H54 (cell line): ENCODE results near the gene CSAD.

ENCODE experiments used
- DNase-seq: peaks from one replicate; pipeline ENCODE4 v3.0.0; 2011; ENCODE audit warnings: low spot score, mixed read lengths; ENCODE audit not compliant: insufficient read length
- FAIRE-seq: peaks from 3 replicates; lab custom pipeline; 2011; peaks lifted over from hg19 to GRCh38; lab: Jason Lieb, UNC
- POLR2A ChIP-seq: IDR thresholded peaks from 2 replicates; pipeline ENCODE4 v1.6.1; 2011; ENCODE audit warnings: low read depth, mild to moderate bottlenecking, low read length

CSAD gene

DNA sequence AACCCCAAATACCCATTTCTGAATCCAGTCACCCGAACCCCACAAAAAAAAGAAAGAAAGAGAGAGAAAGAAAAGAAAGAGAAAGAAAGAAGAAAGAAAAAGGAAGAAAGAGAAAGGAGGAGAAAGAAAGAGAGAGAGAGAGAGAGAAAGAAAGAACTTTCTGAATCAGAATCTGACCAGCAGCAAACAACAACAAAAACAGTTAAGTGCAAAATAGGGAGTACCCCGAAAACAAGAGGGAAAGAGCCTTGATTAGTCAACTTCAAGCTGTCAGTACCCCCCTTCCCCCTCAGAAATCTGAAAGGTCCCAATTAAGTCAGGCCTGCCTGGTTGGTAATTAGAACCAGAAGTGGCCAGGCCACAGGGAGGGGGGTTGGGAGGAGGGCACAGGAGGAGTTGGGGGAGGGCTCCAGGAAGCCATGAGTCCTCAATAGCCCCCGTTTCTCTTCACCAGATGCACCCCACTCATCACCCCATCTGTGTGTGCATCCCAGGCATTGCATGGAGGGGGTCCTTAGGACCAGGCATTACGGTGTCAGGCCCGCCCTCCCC, 41.5 kb upstream of the CSAD start:
- FAIRE-seq (no peak), DNase-seq (no peak)
- TF ChIP-seq POLR2A = no peak

DNA sequence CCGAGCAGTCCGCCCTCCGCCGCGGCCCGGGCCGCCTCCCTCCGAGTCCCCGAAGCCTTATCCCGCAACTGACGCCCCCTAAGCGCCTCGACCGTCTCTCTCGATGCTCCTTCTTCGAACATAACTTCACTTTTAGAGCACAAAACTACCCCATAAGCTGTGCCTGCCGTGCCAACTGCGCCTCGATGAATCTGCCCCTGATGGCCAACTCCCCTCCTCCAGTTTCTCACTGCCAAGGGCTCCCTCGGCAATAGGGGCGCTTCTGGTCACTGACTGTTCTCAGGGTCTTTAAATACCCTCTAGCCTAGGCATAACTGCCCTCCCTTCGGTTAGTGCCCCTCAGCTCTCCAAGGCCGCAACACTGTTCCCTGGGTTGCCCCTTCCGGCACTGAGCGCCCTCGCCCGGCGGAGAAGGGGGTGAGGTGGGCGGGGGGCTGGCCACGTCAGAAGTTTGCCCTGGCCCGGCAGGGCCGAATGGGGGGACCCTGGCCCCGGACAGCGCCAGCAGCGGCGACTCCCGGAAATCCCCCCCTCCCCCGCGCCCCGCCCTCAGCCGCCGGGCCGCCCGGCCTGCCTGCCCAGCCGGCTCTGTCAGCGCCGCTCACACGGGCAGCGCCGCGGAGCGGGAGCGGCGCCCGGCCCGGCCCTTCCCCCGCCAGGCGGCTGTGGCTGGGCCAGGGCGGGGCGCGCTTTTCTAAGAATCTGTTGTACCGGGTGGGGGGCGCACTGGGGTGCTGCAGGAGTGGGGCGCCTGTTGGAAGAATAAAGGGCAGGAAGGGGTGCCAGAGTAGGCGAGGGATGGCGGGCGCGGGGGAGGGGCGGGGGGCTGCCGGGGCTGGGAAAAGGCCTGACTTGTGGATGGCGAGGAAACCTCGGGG, 40.7 kb upstream of the CSAD start:
- FAIRE-seq = no peak
- TF ChIP-seq POLR2A = peak; percentile 61
- DNase-seq = peak; percentile 64

DNA sequence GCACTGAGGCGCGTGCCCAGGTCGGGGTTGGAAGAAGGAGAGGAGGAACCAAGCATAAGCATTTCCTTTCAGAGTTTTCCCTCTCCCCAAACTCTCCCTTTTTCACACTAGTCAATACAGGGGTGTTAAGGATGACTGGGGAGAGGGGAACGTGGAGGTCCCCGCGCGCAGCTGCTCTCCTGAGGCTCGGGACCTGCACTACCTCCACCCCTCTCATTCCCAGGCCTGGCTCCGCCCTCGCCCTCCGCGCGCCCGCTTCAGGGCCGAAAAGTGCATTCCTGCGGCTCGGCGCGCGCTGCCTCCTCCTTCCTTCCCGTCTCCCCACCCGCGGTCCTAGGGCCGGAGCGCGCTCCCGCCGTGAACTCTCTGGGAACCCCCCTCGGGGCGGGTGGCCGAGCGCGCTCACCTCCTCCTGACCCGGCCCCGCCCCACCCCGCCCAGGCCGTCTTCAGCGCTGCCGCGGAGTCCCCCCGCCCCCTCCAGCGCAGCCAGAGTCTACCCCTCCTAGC, 40.0 kb upstream of the CSAD start:
- FAIRE-seq = no peak
- TF ChIP-seq POLR2A = no peak

DNA sequence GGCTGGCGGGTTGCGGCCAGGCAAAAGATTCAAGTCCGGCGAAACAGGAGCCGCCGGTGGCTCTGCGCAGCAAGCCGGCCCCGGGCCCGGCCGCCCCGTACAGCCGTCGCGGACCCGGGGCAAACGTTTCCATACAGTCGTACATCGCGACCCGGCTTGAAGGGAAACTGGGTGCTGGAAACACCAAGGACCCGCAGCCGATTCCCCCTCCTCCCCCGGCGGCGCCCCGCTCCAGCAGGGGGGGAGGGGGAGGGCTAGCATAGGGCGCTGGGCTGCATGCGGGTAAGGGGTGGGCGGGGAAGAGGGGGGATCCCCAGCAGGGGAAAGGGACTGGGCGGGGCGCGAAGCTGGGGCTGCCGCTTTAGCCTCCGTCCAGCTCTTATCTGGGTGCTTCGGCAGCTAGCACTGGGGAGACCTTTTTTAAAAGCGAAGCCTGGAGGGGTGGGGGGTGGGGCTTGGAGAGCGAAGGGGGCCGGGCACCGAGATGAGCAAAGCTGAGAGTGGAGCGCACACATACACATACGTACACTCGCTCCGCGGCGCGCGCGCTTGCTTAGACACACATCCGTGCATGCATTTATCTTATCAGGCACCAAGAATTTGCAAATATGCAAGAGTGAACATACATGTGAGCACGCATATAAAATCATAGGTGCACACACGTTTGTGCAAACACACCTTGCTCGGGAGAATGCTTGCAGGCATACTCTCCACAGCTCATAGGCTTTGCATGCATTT, 39.4 kb upstream of the CSAD start:
- TF ChIP-seq POLR2A = no peak
- FAIRE-seq = no peak
- peak; percentile 78 for DNase-seq

More for the DNA sequence above, 40.0 kb upstream of the CSAD start:
- peak; percentile 98 for DNase-seq

DNA sequence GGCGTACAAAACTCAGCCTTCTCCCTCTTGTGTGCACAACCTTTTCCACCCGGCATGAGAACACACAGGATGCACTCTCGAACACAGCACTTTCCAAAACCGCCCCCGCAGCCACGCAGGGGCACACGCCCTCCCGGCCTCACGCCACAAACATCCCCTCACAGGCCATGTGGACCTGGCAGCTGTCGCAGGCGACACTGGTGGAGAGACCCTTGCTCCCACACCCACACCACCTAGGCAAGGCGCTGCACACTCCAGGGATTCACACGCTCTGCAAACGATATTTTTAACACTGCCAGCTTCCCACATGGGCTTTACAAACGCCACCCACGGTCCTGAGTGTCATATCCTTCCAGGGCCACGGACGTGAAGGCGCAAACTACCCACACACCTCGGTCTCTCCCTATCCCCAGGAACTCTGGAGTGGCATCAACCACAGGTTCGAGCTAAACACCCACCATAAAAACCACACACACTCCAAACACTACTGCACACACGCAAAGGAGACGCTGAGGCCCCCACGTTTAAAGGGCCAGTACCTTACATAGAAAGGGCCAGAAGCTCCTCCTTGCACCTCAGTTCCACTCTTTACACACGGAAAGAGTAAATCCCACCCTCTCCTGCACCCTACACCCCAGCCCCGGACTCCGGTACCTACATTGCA, 38.7 kb upstream of the CSAD start:
- DNase-seq (no peak), FAIRE-seq (no peak)
- no peak for TF ChIP-seq POLR2A

DNA sequence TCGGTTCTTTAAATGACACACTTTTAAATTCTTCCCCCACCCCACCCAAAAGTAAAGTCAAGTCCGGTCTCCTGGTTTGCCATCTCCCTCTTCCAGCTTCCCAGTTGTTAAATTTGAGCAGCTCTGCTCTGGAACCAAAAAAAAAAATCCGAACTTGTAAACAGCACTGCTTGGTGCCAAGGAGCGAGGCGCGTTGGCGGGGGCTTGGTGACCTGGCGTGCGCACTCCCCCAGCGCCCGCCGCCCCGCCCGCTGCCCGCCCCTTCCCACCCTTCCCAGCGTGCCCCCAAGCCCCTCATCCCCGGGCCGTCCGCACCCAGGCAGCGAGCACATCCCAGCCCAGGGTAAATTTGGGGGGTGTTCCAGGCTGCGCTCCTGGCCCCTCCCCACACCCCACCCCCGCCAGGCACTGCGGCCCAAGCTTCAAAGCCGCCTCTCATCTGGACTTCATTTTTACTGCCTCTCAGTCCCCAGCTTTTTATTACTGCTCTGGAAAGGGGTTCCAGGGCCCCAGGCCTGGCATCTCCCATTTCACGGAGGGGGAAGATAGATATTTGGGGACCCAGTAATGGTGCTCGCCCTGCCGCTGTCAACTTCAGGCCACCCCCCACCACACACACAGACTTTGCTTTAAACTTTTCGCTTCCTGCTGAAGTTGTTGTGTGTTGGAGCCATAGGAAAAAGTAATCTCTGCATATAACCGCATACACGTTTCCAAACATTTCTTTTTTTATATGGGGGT, 38.0 kb upstream of the CSAD start:
- TF ChIP-seq POLR2A = no peak
- FAIRE-seq = no peak
- DNase-seq = no peak

DNA sequence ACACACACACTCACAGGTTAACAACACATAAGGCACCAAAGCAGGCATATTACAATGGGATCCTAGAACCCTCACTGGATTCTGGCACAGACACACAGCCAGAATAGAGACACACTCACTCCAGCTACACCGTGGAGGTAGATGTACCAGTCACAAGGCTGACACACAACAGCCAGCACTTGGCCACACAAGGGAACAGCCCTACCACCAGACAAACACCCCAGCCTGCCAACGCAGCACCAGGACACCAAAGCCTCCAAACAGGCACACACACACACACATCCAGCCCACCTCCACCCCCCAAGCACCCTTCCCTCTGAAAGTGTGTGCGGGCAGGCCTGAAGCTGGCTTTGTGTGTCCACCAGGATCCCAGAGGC, 37.2 kb upstream of the CSAD start:
- TF ChIP-seq POLR2A = no peak
- FAIRE-seq (no peak), DNase-seq (no peak)

DNA sequence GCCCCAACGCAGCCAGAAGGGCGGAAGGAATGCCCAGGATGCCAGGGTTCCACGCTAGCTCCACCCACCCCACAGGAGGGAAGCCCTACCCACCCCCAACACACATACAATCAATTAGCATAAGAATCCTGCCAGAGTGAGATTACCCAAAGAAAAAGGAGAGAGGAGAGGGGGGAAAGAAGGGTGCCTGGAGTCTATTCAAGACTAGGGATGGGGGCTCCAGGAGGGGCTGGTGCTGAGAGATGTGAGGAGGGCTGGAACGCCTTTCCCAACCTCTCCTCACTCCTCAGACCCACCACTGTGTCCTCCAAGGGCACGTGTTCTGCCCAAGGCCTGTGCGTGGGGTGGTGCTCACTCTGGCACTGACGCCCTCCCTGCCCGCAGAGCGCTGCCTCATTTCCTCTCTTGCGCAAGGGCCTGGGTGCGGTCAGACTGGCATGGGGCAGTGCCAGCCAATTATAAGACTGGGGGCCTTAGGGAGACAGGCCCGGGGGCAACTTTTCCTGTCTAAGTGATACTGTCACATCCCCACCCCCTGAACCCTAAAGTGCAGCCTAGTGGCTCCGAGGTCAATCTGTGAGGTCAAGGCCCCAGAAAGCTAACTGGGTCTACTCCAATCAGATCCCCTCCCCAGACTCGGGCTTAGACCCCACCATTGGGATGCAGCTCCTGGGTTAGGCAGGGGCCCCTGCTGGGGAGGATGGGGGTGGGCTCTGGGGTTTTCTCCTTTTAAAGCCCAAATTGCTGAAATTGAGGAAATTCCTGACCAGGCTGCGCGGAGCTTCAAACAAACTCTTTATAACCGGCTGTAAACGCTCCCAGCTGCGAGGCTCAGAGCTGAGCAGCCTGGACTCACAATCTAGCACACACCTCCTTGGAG, 36.6 kb upstream of the CSAD start:
- TF ChIP-seq POLR2A = no peak
- FAIRE-seq (no peak), DNase-seq (no peak)

DNA sequence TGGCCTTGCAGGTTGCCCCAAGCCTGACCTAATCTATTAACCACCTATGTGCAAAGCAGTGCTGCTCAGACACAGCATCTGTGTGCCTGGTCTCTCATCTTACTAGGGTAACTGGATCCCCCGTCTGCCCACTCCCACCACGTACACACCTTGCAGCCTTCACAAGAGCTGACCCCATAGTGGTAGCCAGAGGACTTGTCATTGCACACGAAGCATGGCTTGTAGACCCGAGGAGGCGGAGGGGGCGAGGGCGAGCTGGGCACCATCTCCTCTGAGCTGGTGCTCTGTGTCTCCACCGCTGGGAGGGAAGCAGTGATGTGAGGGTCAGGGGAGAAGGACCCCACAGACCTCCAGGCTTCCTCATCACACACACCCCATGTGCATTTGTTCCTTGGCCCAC, 34.8 kb upstream of the CSAD start:
- TF ChIP-seq POLR2A = no peak
- DNase-seq = no peak
- no peak for FAIRE-seq

DNA sequence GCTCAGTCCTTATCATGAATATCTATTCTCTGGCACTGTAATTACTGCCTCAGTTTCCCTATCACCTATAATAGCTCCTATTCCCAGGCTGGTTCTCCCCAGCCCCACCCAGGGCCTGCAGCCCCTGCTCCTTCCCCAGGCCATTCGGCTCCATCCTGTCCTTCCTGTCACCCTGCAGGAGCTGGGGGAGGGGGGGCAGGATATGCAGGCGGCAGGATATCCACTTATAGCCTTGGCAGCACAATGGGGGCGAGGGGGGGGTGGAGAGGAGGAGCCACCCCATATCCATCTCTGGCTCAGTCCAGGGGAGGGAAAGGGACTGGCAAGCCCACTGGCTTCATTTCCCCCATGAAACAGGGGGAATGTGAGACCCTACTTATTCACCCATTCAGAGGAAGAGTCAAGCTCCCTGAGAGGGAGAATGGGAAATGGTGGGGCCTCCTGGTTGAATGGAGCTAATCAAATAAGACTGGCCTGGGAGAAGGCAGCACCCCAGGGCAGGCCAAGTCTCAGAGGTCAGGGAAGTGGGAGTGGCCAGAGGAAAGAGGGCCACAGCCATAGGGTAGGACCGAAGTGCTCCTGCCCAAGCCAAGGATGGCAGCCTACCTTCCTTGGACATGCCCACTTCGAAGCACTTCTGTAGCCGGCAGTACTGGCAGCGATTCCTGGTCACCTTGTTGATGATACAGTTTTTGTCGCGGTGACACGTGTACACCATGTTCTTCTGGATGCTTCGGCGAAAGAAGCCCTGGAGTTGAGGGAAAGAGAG, 34.1 kb upstream of the CSAD start:
- FAIRE-seq = no peak
- no peak for DNase-seq
- no peak for TF ChIP-seq POLR2A

DNA sequence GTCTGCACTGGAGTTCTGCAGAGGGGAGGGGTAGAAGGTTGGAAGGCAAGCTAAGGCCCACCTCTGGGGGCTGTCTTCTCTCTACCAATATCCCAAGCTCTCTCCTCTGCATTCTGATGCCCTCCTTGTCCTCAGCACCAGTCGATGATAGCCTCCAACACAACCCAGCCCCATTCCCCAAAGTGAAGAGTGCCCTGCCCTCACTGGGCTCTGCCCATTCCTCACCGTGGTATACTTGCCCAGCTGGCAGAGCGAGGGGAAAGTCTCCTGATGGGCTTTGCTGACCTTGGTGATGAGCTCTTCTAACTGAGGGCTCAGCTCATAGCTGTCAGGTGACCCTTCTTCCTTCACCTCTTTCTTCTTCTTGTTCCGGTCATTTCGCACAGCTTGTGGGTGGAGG, 33.5 kb upstream of the CSAD start:
- FAIRE-seq = no peak
- DNase-seq = no peak
- no peak for TF ChIP-seq POLR2A

DNA sequence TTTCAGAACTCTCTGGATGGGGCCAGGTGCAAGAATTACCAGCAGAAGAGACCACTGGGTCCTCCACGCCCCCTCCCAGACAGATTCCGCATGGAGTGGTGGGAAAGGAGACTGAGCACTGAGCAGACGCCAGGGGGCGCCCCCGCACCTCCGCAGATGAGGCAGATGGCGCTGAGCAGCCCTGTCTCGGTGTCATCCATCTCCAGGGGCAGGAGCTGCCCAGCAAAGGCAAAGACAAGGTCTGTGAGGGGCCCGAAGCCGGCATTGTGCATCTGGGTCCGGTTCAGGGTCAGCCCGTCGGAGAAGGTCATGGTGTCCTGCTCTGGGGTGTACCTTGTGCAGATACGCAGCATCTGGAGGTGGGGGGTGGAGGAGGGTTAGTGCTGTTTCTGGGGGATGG, 32.6 kb upstream of the CSAD start:
- no peak for TF ChIP-seq POLR2A
- FAIRE-seq (no peak), DNase-seq (peak; percentile 90)
